GM18909 (cell line): ENCODE results near the gene NPDC1.
"Not testable (repeated sequence)": the region's sequence is repeated elsewhere in the genome, so short reads cannot be mapped to it uniquely, and the experiment has no call there.

ENCODE experiments used
- ATAC-seq: cut with Tn5 transposase; IDR thresholded peaks from one replicate; pipeline ENCODE4 v1.9.1; 2021; ENCODE audit warnings: mild to moderate bottlenecking; ENCODE audit not compliant: unreplicated experiment, poor library complexity

NPDC1 gene

GRCh38 chr9:137075275-137075775, 29.3 kb upstream of the NPDC1 start:
- no peak for ATAC-seq

GRCh38 chr9:137074657-137075274, 28.8 kb upstream of the NPDC1 start:
- no peak for ATAC-seq

DNA sequence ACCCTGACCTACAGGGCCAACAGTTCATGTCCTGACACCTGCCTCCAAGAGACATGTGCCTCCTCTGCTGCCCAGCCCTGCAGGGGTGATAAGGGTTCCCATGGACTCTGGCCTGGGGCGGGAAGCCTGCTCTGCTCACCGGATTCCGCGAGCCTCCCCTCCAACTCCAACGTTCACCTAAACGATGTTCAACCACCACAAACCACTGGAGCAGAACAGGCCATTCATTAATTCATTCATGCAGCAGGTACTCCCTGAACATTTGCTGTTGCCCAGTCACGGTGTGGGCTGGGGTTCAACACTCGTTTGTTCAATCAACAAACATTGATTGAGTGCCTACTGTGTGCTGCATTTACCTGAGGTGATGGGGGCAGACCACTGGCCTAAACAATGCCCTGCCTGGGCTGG, 28.0 kb upstream of the NPDC1 start:
- ATAC-seq, result no peak

GRCh38 chr9:137071282-137071681, 25.3 kb upstream of the NPDC1 start:
- ATAC-seq, result no peak

DNA sequence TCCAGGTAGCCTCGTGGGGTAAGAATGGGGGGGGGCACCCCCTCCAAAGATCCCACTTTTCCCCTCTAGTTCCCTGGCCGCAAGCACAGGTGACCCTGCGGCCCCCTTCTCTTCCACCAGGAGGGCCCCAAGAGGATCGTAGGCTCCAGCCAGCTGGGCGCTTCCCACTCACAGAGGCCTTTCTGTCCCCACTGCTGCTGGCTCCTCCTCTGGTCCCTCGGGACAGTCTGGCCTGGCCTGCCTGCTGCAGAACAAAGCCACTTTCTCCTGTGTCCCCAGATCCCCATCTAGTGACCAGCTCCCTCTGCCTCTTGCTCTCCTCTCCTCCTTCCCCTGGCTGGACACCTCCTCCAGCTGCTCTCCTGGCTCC, 24.9 kb upstream of the NPDC1 start:
- no peak for ATAC-seq

DNA sequence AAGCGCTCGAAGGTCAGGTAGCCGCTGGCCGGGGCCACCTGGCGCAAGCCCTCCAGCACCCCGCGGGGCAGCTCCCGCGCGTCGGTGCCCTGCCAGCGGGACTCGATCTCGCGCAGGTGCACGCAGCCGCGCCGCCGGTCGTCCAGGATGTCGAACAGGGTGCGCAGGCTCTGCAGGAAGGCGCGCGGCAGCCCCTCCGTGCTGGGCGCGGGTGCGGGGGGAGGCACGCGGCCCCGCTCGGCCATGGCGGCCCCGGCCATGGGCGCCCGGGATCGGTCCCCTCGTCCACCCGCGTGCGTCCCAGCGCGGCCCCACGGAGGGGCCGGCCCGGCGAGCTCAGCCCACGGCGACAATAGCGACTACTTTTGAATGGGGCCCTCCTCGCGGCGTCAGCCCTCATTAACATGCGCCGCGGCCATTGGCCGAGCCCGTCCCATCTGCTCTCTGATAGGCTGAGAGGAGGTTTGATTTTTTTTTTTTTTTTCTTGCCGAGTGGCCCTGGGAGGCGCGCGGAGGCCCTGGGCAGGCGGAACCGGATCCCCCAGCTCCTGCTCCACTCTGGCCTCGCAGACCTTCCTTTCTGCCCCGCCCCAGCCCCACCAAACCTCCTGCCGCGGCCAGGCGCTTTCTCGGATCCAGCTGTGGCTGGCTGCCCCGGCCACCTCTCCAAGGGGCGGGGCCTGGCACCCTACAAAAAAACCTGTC, 24.4 kb upstream of the NPDC1 start, which contains the start of gene SAPCD2:
TSS of gene SAPCD2 (minus strand) at position 357 of the 705 bp plus-strand sequence. CDS start at position 260, 97 bp downstream.
- peak; percentile 76 for ATAC-seq

DNA sequence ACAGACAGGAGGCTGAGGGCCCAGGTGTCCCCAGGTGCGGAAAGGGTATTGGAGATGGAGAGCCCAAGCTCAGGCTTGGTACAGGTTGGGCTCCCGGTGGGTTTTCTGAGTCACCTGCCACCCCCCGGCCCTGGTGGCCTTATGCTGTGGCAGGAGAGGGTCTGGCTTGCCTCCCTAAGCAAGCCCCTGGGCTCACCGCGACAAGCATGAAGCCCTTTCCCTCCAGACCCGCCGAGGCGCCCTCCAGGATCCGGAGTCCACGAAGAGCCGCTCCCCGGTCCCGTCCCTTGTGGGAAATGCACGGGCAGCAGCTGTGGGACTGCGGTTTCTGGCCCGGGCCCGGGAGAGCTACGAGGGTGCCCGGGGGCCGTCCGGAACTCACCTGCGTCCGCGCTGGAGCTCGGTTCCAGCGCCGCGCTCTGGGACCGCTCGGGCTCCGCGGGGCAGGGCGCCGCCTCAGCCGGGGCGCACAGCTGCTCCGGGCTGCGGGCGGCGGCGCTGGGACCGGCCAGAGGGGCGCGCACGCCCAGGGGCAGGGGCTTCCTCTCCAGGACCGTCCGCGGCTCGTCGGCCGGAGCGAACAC, 23.6 kb upstream of the NPDC1 start:
- ATAC-seq, result peak; percentile 11

DNA sequence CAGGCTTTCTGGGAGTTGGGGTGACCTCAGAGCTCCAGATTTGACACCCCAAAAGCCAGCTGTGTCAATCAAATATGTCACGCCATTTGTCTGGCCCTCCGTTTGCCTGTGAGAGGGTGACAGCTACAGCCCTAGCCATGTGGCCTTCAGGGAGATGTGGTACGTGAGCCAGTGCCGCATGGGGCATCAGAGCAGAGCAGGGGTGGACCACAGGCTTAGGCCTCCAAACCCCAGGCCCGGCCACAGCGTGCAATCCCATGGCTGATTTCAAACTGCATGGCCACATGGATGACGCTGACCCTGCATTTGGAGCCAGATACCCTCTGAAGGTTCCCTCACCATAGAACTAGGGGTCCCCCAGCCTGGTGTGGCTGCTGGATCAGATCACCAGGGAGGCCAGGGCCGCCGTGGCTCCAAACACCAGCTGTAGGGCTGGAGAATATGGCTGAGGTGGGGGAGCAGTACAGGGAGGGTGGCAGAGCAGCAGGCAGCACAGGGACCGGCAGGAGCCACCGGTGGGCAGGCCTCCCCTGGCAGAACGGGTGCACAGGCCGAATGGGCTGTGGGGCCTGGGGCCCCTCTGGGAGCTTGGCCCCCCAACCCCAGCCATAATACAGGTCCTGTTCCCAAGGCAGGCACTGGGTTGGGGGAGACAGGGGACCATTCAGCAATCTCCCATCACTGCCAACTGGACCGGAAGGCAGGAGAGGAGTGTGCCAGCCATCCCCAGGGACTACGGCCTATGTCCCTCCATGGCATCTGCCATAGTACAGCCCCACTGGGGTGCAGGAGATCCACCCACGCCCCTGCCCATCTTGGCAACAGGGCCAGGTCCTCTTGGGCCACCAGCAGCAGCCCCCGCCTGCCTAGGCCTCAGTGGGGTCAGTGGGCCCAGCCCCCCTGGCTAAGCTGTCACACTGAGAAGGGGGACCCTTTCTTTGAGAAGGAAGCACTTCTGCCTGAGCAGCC, 22.8 kb upstream of the NPDC1 start:
- no peak for ATAC-seq

- ATAC-seq, result peak; percentile 39
Measured at GRCh38 chr9:137067860-137068538, 22.0 kb upstream of the NPDC1 start.

DNA sequence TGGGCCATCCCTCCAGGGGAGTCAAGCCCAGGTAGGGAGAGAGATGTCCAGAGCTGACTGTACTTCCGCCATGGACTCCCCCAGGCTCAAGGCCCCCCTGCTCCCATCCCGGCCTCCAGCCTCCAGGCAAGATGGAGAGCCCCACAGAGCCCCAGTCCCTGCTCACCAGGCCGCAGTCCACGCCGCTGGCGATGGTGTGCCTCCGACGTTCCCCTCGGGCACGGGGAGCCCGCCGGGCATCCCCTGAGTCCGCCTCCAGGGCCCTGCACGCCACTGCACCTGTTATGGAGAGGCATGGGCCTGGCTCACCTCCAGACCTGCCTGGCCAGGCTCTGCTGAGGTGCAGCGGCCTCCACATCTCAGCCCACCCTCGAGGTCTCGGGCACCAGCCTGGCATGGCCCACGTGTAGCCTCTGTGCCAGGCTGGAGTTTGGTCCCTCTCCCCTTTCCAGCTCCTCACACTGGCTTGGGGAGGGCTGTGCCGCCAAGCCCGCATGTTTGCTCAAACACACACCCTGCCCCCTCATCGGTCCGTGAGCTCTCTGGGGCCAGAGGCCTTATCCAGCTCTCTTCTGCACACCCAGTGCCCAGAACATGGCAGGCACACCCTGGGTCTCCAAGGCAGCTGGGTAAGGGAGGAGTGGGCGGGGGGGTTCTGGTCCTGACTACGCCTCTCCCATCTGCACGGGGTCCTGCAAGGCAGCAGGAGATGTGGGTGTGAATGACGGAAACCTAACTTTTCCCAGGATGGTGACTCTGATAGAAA, 20.3 kb upstream of the NPDC1 start:
- no peak for ATAC-seq

GRCh38 chr9:137065336-137065967, 19.5 kb upstream of the NPDC1 start:
- ATAC-seq, result no peak

DNA sequence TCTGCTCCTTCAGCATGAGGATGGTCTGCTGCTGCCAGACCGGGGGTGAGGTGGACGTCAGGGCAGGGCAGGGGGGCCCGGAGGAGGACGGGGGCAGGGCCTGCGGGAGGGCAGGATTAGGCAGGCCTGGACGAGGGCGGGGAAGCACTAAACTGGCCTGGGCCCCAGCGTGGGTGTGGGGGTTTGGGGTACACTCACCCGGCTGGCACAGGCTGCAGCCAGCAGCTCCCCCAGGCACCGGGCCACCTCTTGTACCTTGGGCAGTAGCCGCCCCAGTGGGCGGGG, 18.8 kb upstream of the NPDC1 start:
- no peak for ATAC-seq

GRCh38 chr9:137064027-137064879, 18.3 kb upstream of the NPDC1 start:
- ATAC-seq, result no peak

GRCh38 chr9:137063311-137064026, 17.5 kb upstream of the NPDC1 start:
- ATAC-seq, result no peak

DNA sequence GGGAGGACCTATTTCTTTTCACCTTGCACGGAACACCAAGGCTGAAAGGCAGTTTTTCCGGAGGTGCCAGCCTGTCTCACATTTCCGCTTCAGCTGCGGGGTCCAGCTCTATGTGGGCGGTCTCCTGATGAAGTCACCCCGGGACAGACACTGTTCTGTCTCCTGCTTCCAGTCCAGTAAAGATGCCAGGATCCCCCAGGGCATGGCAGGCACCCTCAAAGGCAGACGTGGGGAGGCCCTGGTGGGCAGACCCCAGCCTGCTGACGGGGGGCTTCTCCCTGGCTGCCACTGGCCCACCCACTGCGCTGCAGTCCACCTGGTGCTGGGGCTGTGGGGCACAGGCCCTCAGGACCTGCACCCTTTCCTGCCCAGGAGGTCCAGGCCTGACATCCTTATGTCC, 16.8 kb upstream of the NPDC1 start:
- ATAC-seq, result not testable (repeated sequence)

DNA sequence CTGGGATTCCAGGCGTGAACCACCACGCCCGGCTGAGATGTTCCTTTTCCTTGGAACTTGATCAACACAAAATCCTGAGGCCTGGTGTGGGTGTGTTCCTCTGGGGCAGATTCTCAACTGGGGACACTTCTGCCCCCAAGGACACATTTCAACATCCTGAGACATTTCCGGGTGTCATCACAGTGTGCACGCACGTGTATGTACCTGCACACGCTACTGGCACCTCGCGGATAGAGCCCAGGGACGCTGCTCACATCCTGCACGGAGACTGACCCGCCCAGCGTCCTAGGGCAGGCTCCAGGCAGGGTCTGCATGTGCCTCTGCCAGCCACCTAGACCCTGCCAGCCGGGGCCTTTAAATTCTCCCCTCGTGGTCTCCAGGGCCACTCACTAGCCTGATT, 16.4 kb upstream of the NPDC1 start:
- no peak for ATAC-seq

- no peak for ATAC-seq
Measured at GRCh38 chr9:137058521-137059234, 12.7 kb upstream of the NPDC1 start.
